Muscle layer of colon (tissue), 2 donors: Measurements from ENCODE around the gene UBD.

Experiments
- H3K27ac ChIP-seq: one replicate; pipeline ENCODE4 v1.7.0; 2013; ENCODE audit warnings: low read depth, mild to moderate bottlenecking, low read length, moderate library complexity
- H3K27me3 ChIP-seq, 2 donors: one replicate each; pipeline ENCODE4 v1.7.0; 2013; ENCODE audit warnings: low read length in 2 of 2, mild to moderate bottlenecking in 2 of 2; ENCODE audit not compliant: insufficient read depth in 2 of 2, control insufficient read depth in 1 of 2
- H3K36me3 ChIP-seq: one replicate; pipeline ENCODE4 v1.7.0; 2013; ENCODE audit warnings: mild to moderate bottlenecking, low read length; ENCODE audit not compliant: insufficient read depth
- H3K4me1 ChIP-seq: one replicate; pipeline ENCODE4 v1.7.0; 2013; ENCODE audit warnings: mild to moderate bottlenecking, low read length; ENCODE audit not compliant: insufficient read depth
- H3K4me3 ChIP-seq, 2 donors: one replicate each; pipeline ENCODE4 v1.7.0; 2013; ENCODE audit warnings: low read length in 2 of 2, low read depth in 1 of 2, mild to moderate bottlenecking in 1 of 2, moderate library complexity in 1 of 2
- H3K9ac ChIP-seq: one replicate; pipeline ENCODE4 v1.7.0; 2013; ENCODE audit warnings: low read length
- H3K9me3 ChIP-seq: one replicate; pipeline ENCODE4 v1.7.0; 2013; ENCODE audit warnings: mild to moderate bottlenecking, low read length
- donor health status: abdominal sarcoma.
- donor health status: Adenocarcinoma of cecum.

The UBD gene

DNA sequence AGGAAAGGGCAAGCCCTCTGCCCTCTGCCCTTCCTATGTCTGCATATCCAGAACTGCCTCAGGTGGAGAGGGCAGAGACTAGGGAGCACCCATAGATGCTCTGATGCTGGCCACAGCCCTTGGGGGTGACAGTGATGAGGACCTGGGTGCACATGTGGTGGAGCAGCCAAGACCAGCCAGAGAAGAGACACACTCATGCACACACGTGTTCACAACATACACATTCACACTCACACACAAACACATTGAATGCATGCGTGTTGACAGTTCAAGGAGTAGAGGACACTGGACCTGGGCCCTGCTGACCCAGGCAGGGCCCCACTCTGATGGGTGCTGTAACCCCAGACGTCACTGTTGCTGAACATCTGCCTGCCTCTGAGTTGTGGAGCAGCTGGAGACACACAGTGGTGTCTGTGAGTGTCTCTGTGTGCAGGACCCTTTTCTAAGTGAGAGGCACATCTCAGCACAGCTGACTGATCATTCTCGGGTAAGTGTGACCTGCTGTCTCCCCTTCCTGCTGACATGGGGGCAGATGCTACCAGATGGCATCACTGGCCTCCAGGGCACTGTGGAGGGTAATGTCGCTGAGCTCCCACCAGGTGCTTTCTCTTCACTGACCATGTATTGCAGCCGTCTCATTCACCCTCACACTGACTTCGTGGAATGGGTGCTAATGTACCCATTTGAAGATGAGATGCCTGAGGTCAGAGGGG lies 41.6 kb downstream of the UBD start:
- no peaks in the 10 kb centered on the region for H3K9me3 ChIP-seq
- no peak overlapping the region for H3K9ac ChIP-seq
- no peaks in the 10 kb centered on the region for H3K4me1 ChIP-seq
- no peaks in the 10 kb centered on the region for H3K27me3 ChIP-seq
- H3K4me3 ChIP-seq: no peak overlapping the region
- H3K36me3 ChIP-seq: no peaks in the 10 kb centered on the region
- no peak overlapping the region for H3K27ac ChIP-seq

- no peaks in the 10 kb centered on the region for H3K9me3 ChIP-seq
- no peak overlapping the region for H3K9ac ChIP-seq
- H3K4me1 ChIP-seq: no peaks in the 10 kb centered on the region
- H3K27me3 ChIP-seq: no peaks in the 10 kb centered on the region
- H3K4me3 ChIP-seq: no peak overlapping the region
- no peaks in the 10 kb centered on the region for H3K36me3 ChIP-seq
- H3K27ac ChIP-seq: no peak overlapping the region
Measured at GRCh38 chr6:29517245-29517644, 42.3 kb downstream of the UBD start.

DNA sequence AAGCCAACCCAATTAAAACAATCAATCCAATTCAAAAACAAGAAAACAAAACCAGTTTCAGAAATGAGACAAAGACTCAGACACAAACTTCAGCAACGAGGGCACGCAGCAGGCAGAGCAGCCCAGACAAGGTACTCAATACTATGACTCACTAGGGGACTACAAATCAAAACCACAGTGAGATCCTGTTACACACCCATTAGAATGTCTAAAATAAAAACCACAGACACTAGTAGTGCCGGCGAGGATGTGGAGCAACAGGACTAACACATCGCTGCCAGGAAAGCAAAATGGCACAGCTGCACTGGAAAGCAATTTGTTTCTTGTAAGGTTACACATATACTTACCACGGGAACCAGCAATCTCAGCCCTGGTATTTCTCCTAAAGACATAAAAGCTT lies 43.4 kb downstream of the UBD start:
- Histone ChIP-seq H3K36me3 (no peaks in the 10 kb centered on the region), H3K27me3 (no peaks in the 10 kb centered on the region), H3K4me3 (no peak overlapping the region), H3K4me1 (no peaks in the 10 kb centered on the region), H3K9ac (no peak overlapping the region), H3K27ac (no peak overlapping the region), H3K9me3 (no peaks in the 10 kb centered on the region)

GRCh38 chr6:29510746-29511300 lies 48.7 kb downstream of the UBD start:
- Histone ChIP-seq H3K27ac (no peak overlapping the region), H3K4me3 (no peak overlapping the region)

GRCh38 chr6:29510202-29510601 lies 49.3 kb downstream of the UBD start:
- Histone ChIP-seq H3K27me3 (no peaks in the 10 kb centered on the region), H3K9ac (no peak overlapping the region), H3K4me3 (no peak overlapping the region), H3K27ac (no peak overlapping the region), H3K4me1 (no peaks in the 10 kb centered on the region), H3K36me3 (no peaks in the 10 kb centered on the region), H3K9me3 (no peaks in the 10 kb centered on the region)

More at GRCh38 chr6:29510746-29511300, 48.7 kb downstream of the UBD start:
- no peak overlapping the region for H3K9ac ChIP-seq
- no peaks in the 10 kb centered on the region for H3K36me3 ChIP-seq
- H3K9me3 ChIP-seq: no peaks in the 10 kb centered on the region
- no peaks in the 10 kb centered on the region for H3K4me1 ChIP-seq
- H3K27me3 ChIP-seq: no peaks in the 10 kb centered on the region

DNA sequence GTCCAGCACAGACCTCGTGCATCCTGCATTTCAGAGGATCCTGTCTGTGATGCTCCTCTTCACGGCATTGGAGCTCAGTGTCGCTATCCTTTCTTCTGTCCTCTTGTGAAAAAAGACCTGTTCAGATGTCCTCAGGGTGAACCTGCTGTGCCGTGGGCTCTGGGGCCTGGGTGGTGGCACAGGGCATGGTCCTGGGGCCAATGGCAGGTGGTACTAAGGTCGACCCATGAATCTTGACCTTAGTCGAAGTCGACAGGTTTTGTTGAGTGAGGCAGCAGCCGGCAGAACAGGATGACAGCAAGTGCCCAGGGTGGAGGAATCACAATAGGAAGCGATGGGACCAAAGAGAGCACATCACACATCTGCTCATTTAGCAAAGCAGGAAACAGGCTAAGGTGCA lies 49.8 kb downstream of the UBD start:
- Histone ChIP-seq H3K27ac (no peak overlapping the region), H3K4me3 (no peak overlapping the region), H3K27me3 (no peaks in the 10 kb centered on the region), H3K9ac (no peak overlapping the region), H3K4me1 (no peaks in the 10 kb centered on the region), H3K36me3 (no peaks in the 10 kb centered on the region), H3K9me3 (no peaks in the 10 kb centered on the region)

- Histone ChIP-seq H3K27ac (no peak overlapping the region), H3K36me3 (no peaks in the 10 kb centered on the region), H3K27me3 (no peaks in the 10 kb centered on the region), H3K4me1 (no peaks in the 10 kb centered on the region), H3K4me3 (no peak overlapping the region), H3K9ac (no peak overlapping the region), H3K9me3 (no peaks in the 10 kb centered on the region)
Measured at GRCh38 chr6:29509239-29509638, 50.3 kb downstream of the UBD start.

DNA sequence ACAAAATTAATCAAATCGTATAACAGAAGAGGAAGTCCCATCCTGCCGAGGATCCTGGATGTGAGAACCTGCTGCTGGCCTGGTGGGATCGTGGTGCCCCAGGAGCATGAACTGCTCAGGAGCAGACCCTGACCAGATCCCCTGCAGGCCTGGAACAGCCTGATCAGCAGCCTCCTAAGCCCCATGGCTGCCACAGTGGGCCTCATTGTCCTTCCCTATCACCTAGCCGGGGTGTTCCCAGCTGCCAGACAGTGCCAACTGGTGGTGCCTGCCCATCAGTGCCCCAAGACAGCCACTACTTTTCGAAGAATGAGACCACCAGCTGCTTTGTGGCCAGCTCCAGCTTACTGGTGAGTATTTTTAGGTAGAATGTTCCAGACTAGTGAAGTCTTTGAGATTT lies 52.2 kb downstream of the UBD start:
- no peak overlapping the region for H3K4me3 ChIP-seq
- H3K27me3 ChIP-seq: peaks cover 0 to 2% of the 10 kb centered on the region in 2 donors
- no peaks in the 10 kb centered on the region for H3K9me3 ChIP-seq
- H3K36me3 ChIP-seq: no peaks in the 10 kb centered on the region
- no peaks in the 10 kb centered on the region for H3K4me1 ChIP-seq
- no peak overlapping the region for H3K27ac ChIP-seq
- no peak overlapping the region for H3K9ac ChIP-seq

- Histone ChIP-seq H3K9me3 (no peaks in the 10 kb centered on the region), H3K27ac (no peak overlapping the region), H3K36me3 (no peaks in the 10 kb centered on the region), H3K4me1 (no peaks in the 10 kb centered on the region), H3K4me3 (no peak overlapping the region), H3K9ac (no peak overlapping the region), H3K27me3 (peaks cover 0 to 7% of the 10 kb centered on the region in 2 donors)
Measured at GRCh38 chr6:29506446-29507067, 53.0 kb downstream of the UBD start.

- Histone ChIP-seq H3K9me3 (no peaks in the 10 kb centered on the region), H3K9ac (no peak overlapping the region), H3K4me3 (no peak overlapping the region), H3K27me3 (peaks cover 0 to 7% of the 10 kb centered on the region in 2 donors), H3K27ac (no peak overlapping the region), H3K4me1 (no peaks in the 10 kb centered on the region), H3K36me3 (no peaks in the 10 kb centered on the region)
Measured at GRCh38 chr6:29505808-29506207, 53.7 kb downstream of the UBD start.
